Naive thymus-derived CD4-positive, alpha-beta T cell (primary cell): ENCODE data around the gene OSBPL8. TPM values are rescaled to one million over a fixed set of nuclear protein-coding genes. Genes with fewer than 3 reads are reported as not detected.

Experiments
- ATAC-seq: fragments of 150-1000 bp; cut with Tn5 transposase; 2 replicates; pipeline ENCODE4 v1.10.0; 2021; ENCODE audit warnings: mild to moderate bottlenecking, moderate library complexity
- CTCF ChIA-PET: fragments of 350-600 bp; sonication (Branson Sonifier 250); formaldehyde crosslinking; loops from one replicate; lab custom pipeline; 2021; ENCODE audit warnings: antibody characterized with exemption; lab: Charles Lee
- POLR2A ChIA-PET: fragments of 350-600 bp; sonication (Branson Sonifier 250); formaldehyde crosslinking; loops from one replicate; lab custom pipeline; 2021; ENCODE audit warnings: antibody characterized with exemption, inconsistent platforms; lab: Charles Lee
- DNase-seq, 9 donors: peaks; one replicate each; pipeline versions ENCODE4 v3.0.0 to v3.0.0-alpha.2; 2020 to 2022; ENCODE audit warnings: mixed read lengths in 1 of 9
- H3K27ac ChIP-seq: one replicate; pipeline ENCODE4 v1.7.0; 2013; ENCODE audit warnings: mild to moderate bottlenecking, low read depth, low read length, moderate library complexity
- H3K27me3 ChIP-seq, 2 donors: one replicate each; pipeline ENCODE4 v1.7.0; 2013; ENCODE audit warnings: low read length in 2 of 2, mild to moderate bottlenecking in 2 of 2, moderate library complexity in 2 of 2; ENCODE audit not compliant: control insufficient read depth in 2 of 2, insufficient read depth in 2 of 2
- H3K36me3 ChIP-seq, 3 experiments: 1 replicate in 2 of 3; 2 replicates in 1 of 3; pipeline ENCODE4 v1.7.0; 2013; ENCODE audit warnings: low read length in 3 of 3, mild to moderate bottlenecking in 3 of 3, moderate library complexity in 1 of 3; ENCODE audit not compliant: insufficient read depth in 3 of 3, control insufficient read depth in 2 of 3
- H3K4me1 ChIP-seq, 2 donors: one replicate each; pipeline ENCODE4 v1.7.0; 2013; ENCODE audit warnings: low read length in 2 of 2, mild to moderate bottlenecking in 2 of 2, moderate library complexity in 1 of 2; ENCODE audit not compliant: control insufficient read depth in 2 of 2, insufficient read depth in 2 of 2
- H3K4me3 ChIP-seq: 2 replicates; pipeline ENCODE4 v1.7.0; 2013; ENCODE audit warnings: mild to moderate bottlenecking, low read length
- H3K9me3 ChIP-seq, 3 experiments: 1 replicate in 2 of 3; 2 replicates in 1 of 3; pipeline ENCODE4 v1.7.0; 2013; ENCODE audit warnings: low read length in 3 of 3; ENCODE audit not compliant: control insufficient read depth in 2 of 3
- H3K27ac Mint-ChIP-seq, 9 donors: one replicate each; pipeline ENCODE4 v1.8.0; 2020 to 2022; ENCODE audit warnings: mixed read lengths in 9 of 9, mild to moderate bottlenecking in 8 of 9, moderate library complexity in 5 of 9, inconsistent platforms in 2 of 9
- H3K27me3 Mint-ChIP-seq, 5 donors: one replicate each; pipeline ENCODE4 v1.8.0; 2021 to 2022; ENCODE audit warnings: mixed read lengths in 5 of 5, mild to moderate bottlenecking in 1 of 5
- H3K36me3 Mint-ChIP-seq, 5 donors: one replicate each; pipeline ENCODE4 v1.8.0; 2020 to 2022; ENCODE audit warnings: mixed read lengths in 5 of 5, mild to moderate bottlenecking in 3 of 5, inconsistent platforms in 1 of 5
- H3K4me1 Mint-ChIP-seq, 7 donors: one replicate each; pipeline ENCODE4 v1.8.0; 2020 to 2022; ENCODE audit warnings: mixed read lengths in 7 of 7, mild to moderate bottlenecking in 3 of 7, inconsistent platforms in 1 of 7
- H3K4me3 Mint-ChIP-seq, 10 donors: one replicate each; pipeline ENCODE4 v1.8.0; 2020 to 2022; ENCODE audit warnings: mild to moderate bottlenecking in 10 of 10, mixed read lengths in 10 of 10, moderate library complexity in 6 of 10, inconsistent platforms in 2 of 10
- H3K9me3 Mint-ChIP-seq, 11 donors: one replicate each; pipeline ENCODE4 v1.8.0; 2020 to 2022; ENCODE audit warnings: mixed read lengths in 11 of 11, mild to moderate bottlenecking in 4 of 11, inconsistent platforms in 1 of 11, moderate library complexity in 1 of 11
- intact Hi-C, 2 donors: fragments of 100-400 bp; cut with micrococcal nuclease; formaldehyde crosslinking; loops; one replicate each; pipeline ENCODE4 v1.15.1; 2023
- polyA plus RNA-seq, 2 donors: library from polyadenylated mRNA; unstranded; fragments of 300-500 nt; fragmentation: Illumina TruSeq; gene quantifications; one replicate each; pipeline ENCODE4 v1.2.3, GENCODE V29; 2021
- total RNA-seq, 6 experiments: library from RNA in 5 of 6; stranded (reverse) in 5 of 6; gene quantifications; 1 replicate in 5 of 6; 2 replicates in 1 of 6; pipeline ENCODE4 v1.2.3 and lab custom pipeline; 2021 to 2026

Gene OSBPL8
- total and polyA plus RNA-seq, 7 experiments from 2014 or later, result 113 to 157 (median 122) TPM

DNA sequence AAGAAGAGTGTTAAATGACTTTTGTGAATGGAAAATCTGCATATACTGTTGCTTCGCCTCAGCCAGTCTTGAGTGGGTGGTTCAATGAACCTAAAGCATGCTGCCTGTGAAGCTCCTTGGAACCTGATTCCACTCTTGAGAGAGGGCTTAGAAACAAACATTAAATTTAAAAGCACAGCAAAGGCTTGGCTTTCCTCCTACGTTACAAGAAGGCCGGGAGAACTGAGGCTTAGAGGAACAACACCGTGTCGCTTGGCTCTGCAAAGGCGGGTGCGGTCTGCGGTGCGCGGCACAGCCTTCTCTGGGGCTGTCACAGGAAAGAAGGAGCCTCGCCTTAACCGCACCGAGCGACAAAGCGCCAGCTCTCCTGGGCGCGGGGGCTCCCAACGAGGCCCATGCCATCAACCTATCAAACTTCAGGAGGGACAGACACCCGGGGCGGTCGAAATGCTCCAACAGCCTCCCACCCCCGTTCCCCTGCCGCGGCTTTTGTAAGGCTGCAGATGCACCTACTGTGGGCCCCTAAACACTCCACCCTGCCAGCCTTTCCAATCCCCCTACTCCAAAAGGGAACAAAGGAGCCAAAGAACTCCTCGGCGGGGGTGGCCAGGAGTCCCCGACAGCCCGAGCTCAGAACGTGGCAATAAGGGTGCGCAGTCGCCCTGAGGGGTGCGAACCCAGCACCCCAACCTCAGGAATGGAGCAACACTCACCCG lies 729 bp downstream of the OSBPL8 start:
- Mint-ChIP-seq H3K4me1 (peaks cover 20 to 52% (median 42%) of the 10 kb centered on the region in 7 donors), H3K27me3 (no peaks in the 10 kb centered on the region), H3K27ac (peak overlapping the region; percentile 91 to 98 (median 97)), H3K4me3 (peak overlapping the region; percentile 88 to 99 (median 96)), H3K36me3 (peaks cover 0 to 14% (median 0%) of the 10 kb centered on the region in 5 donors), H3K9me3 (no peaks in the 10 kb centered on the region)
- Histone ChIP-seq H3K4me3 (peak overlapping the region; percentile 97), H3K27me3 (no peaks in the 10 kb centered on the region), H3K27ac (peak overlapping the region; percentile 96), H3K9me3 (no peaks in the 10 kb centered on the region), H3K4me1 (peaks cover 25 to 32% of the 10 kb centered on the region in 2 donors), H3K36me3 (peaks cover 0 to 7% (median 0%) of the 10 kb centered on the region in 3 experiments)
- DNase-seq (peak; percentile 66 to 93 (median 90)), ATAC-seq (peak; percentile 81)
- ChIA-PET POLR2A (interaction anchor here (0.6 to 2.3 kb wide), 20 partner anchors 8 to 1168 kb away, joined by 3 to 11 read pairs (median 4); partner anchors contain the start of genes BBS10, GLIPR1L2, KRR1 and NAP1L1), CTCF (interaction anchor here (1.0 to 3.8 kb wide), 2 partner anchors 32 to 103 kb away, joined by 3 to 18 read pairs; no protein-coding TSS in a partner anchor)
- intact Hi-C loops, result loop anchor here (1.0 to 10.0 kb wide), 23 partner anchors 10 to 1224 kb away; partner anchors contain the start of genes BBS10 (in 2 of the 2), GLIPR1 (in 2 of the 2), GLIPR1L2 (in 2 of the 2) and KRR1 (in 2 of the 2)

DNA sequence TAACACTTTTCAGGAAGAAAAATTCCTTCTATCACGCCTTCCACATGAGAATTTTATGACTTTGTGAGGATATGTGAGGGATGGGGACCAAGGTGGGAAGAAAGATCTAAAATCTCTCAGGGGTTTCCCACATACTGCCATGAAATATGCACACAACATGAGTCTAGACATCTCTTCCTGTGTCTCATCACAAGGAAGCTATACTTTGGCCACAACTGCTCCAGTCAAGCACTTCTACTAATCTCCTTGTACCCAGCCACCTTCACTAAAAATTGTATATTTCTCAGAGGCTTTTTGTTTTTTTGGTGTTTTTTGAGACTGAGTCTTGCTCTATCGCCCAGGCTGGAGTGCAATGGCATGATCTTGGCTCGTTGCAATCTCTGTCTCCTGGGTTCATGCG lies 3.2 kb downstream of the OSBPL8 start:
- no peaks in the 10 kb centered on the region for H3K27me3 Mint-ChIP-seq
- H3K9me3 Mint-ChIP-seq, result no peaks in the 10 kb centered on the region
- DNase-seq (peak in 4 of 9 donors; percentile 12 to 43 (median 27)), ATAC-seq (no peak)
- CTCF ChIA-PET, result interaction anchor here (3.8 kb wide), 1 partner anchor 101 kb away, joined by 18 read pairs; no protein-coding TSS in a partner anchor
- Histone ChIP-seq H3K9me3 (no peaks in the 10 kb centered on the region), H3K4me1 (peaks cover 38 to 43% of the 10 kb centered on the region in 2 donors), H3K4me3 (no peak overlapping the region), H3K27ac (no peak overlapping the region), H3K27me3 (no peaks in the 10 kb centered on the region), H3K36me3 (peaks cover 0 to 7% (median 0%) of the 10 kb centered on the region in 3 experiments)
- H3K4me1 Mint-ChIP-seq, result peaks cover 39 to 76% (median 58%) of the 10 kb centered on the region in 7 donors
- POLR2A ChIA-PET, result no interaction called here
- intact Hi-C loops, result loop anchor here (2.0 to 10.0 kb wide), 8 partner anchors 14 to 1222 kb away; partner anchors contain the start of genes CAPS2 (in 1 of the 2), CSRP2 (in 1 of the 2), GLIPR1 (in 1 of the 2) and GLIPR1L1 (in 1 of the 2)
- peak overlapping the region; percentile 24 to 98 (median 74) for H3K4me3 Mint-ChIP-seq
- H3K27ac Mint-ChIP-seq, result peak overlapping the region in 8 of 9 donors; percentile 3 to 83 (median 64)
- H3K36me3 Mint-ChIP-seq, result peaks cover 0 to 18% (median 0%) of the 10 kb centered on the region in 5 donors

DNA sequence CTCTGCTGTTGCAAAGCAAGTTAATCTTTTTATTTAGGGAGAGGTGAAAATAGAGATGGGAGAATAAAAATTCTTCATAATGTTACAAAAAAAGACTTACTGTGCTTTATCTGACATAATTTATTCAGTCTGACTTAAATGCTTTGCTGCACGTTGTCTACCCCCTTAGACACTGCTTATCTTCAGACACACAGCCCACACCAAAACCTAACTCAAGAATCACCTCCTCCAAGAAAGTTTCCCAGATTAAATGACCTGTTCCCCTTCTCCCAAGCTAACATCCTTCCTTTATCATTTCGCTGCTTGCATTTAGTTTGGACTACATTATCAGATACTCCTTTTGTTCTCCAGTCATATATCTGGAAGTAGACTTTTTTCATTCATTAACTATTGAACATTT lies 3.8 kb downstream of the OSBPL8 start:
- Mint-ChIP-seq H3K36me3 (peaks cover 0 to 18% (median 0%) of the 10 kb centered on the region in 5 donors), H3K4me3 (peak overlapping the region; percentile 5 to 98 (median 73)), H3K27me3 (no peaks in the 10 kb centered on the region), H3K4me1 (peaks cover 39 to 82% (median 64%) of the 10 kb centered on the region in 7 donors), H3K9me3 (no peaks in the 10 kb centered on the region), H3K27ac (peak overlapping the region in 8 of 9 donors; percentile 3 to 83 (median 64))
- Histone ChIP-seq H3K9me3 (no peaks in the 10 kb centered on the region), H3K36me3 (peaks cover 0 to 7% (median 0%) of the 10 kb centered on the region in 3 experiments), H3K4me1 (peaks cover 38 to 44% of the 10 kb centered on the region in 2 donors), H3K27me3 (no peaks in the 10 kb centered on the region), H3K4me3 (no peak overlapping the region), H3K27ac (no peak overlapping the region)
- DNase-seq (no peak), ATAC-seq (no peak)
- intact Hi-C loops, result loop anchor here (1.0 to 10.0 kb wide), 10 partner anchors 8 to 1221 kb away; partner anchors contain the start of genes CAPS2 (in 1 of the 2), CSRP2 (in 1 of the 2), GLIPR1 (in 1 of the 2) and GLIPR1L1 (in 1 of the 2)
- ChIA-PET POLR2A (no interaction called here), CTCF (interaction anchor here (3.8 kb wide), 1 partner anchor 100 kb away, joined by 18 read pairs; no protein-coding TSS in a partner anchor)

DNA sequence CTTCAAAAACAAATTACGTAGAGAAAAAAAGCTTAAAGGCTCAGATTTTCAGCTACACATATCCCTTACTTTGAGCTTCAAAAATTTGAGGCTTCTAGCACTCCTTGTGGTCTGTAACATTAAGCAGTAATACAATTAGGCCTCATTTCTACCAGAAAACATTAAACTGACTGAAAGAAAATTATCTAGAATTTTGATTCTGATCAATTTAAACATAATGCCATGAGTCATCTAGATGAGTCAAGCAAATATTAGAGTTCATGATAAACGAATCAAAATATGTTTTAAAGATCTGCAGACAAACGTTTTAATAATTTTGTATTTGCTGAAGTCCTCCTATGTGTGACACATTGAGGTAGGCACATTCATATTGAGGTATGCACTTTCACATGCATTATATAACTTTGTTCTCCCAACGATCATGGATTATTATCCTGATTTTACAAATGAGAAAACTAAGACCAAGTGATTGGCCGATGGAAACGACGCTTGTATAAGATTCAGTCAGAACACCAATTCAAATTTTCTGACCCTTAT lies 4.3 kb downstream of the OSBPL8 start:
- H3K36me3 Mint-ChIP-seq, result peaks cover 0 to 18% (median 0%) of the 10 kb centered on the region in 5 donors
- ChIA-PET CTCF (interaction anchor here (1.0 to 1.1 kb wide), 2 partner anchors 32 to 482 kb away, joined by 3 read pairs; no protein-coding TSS in a partner anchor), POLR2A (no interaction called here)
- Histone ChIP-seq H3K36me3 (peaks cover 0 to 7% (median 0%) of the 10 kb centered on the region in 3 experiments), H3K27me3 (no peaks in the 10 kb centered on the region), H3K4me3 (no peak overlapping the region), H3K4me1 (peaks cover 38 to 48% of the 10 kb centered on the region in 2 donors), H3K27ac (no peak overlapping the region), H3K9me3 (no peaks in the 10 kb centered on the region)
- peaks cover 44 to 83% (median 68%) of the 10 kb centered on the region in 7 donors for H3K4me1 Mint-ChIP-seq
- ATAC-seq (no peak), DNase-seq (peak in 3 of 9 donors; percentile 12 to 36 (median 23))
- intact Hi-C loops, result loop anchor here (1.0 to 10.0 kb wide), 9 partner anchors 8 to 1220 kb away; partner anchors contain the start of genes CAPS2 (in 1 of the 2), CSRP2 (in 1 of the 2), GLIPR1 (in 1 of the 2) and GLIPR1L1 (in 1 of the 2)
- H3K9me3 Mint-ChIP-seq, result no peaks in the 10 kb centered on the region
- peak overlapping the region in 8 of 10 donors; percentile 24 to 98 (median 81) for H3K4me3 Mint-ChIP-seq
- no peaks in the 10 kb centered on the region for H3K27me3 Mint-ChIP-seq
- H3K27ac Mint-ChIP-seq, result peak overlapping the region in 8 of 9 donors; percentile 36 to 83 (median 64)

DNA sequence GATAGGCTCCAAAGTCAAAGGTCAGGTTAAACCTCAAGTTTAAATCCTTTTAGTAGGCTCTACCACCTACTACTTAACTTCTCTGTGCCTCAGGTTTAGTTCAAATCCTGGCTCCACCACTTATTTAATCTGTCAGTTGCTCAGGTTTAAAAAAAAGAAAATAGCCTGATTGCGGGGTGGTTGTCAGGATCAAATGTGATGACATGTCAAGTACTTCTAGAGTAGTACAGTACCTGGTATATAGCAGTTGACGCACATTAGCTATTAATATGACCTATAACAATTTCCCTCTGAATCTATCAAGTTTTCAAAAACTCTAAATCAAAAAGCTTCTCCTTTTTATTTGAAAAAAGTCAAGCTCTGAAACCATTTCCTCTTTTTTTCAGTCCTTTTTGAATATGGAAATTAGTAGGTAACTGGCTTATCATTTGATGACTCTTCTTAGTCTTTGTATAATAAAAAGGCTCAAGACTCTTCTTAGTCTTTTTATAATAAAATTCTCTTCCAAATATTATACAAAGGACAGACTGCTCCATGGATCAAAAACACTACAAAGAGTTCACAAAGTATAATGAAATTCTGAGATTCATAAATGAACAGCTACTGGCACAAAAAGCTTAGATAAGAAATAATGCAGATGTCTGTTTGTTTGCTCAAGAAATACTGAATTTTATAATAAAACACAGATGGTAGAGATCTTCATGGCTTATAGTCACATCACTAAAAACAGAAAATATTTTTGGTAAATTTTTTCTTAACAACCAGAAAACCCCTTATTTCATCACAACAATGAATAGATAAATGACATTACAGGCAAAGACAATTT lies 5.0 kb downstream of the OSBPL8 start:
- Mint-ChIP-seq H3K27me3 (no peaks in the 10 kb centered on the region), H3K9me3 (no peaks in the 10 kb centered on the region), H3K4me1 (peaks cover 51 to 84% (median 69%) of the 10 kb centered on the region in 7 donors), H3K4me3 (peak overlapping the region in 8 of 10 donors; percentile 15 to 98 (median 81)), H3K36me3 (peaks cover 0 to 21% (median 0%) of the 10 kb centered on the region in 5 donors), H3K27ac (peak overlapping the region in 8 of 9 donors; percentile 48 to 83 (median 64))
- Histone ChIP-seq H3K4me1 (peaks cover 38 to 50% of the 10 kb centered on the region in 2 donors), H3K27ac (no peak overlapping the region), H3K4me3 (no peak overlapping the region), H3K27me3 (no peaks in the 10 kb centered on the region), H3K36me3 (peaks cover 0 to 7% (median 0%) of the 10 kb centered on the region in 3 experiments), H3K9me3 (no peaks in the 10 kb centered on the region)
- DNase-seq, result no peak
- no peak for ATAC-seq
- ChIA-PET CTCF (interaction anchor here (1.0 to 1.1 kb wide), 2 partner anchors 32 to 481 kb away, joined by 3 read pairs; no protein-coding TSS in a partner anchor), POLR2A (no interaction called here)
- intact Hi-C loops, result loop anchor here (1.0 to 10.0 kb wide), 11 partner anchors 7 to 1220 kb away; partner anchors contain the start of genes CAPS2 (in 1 of the 2), CSRP2 (in 1 of the 2), GLIPR1 (in 1 of the 2) and GLIPR1L1 (in 1 of the 2)
